Stromal cell of bone marrow (primary cell): ENCODE data around the gene STON2.
A peak's percentile ranks its signal among the peaks of the same experiment; 100 is the strongest.
"Not testable (repeated sequence)": the region's sequence is repeated elsewhere in the genome, so short reads cannot be mapped to it uniquely, and the experiment has no call there.

Experiments used
- DNase-seq: peaks from one replicate; pipeline ENCODE4 v3.0.0-alpha.2; 2012; ENCODE audit warnings: low read depth

STON2 gene

GRCh38 chr14:81268016-81268416 is 132.1 kb downstream of the STON2 start:
- DNase-seq = no peak

- no peak for DNase-seq
Observed at GRCh38 chr14:81265636-81266169, 134.4 kb downstream of the STON2 start.

- no peak for DNase-seq
Observed at GRCh38 chr14:81264671-81265070, 135.5 kb downstream of the STON2 start.

GRCh38 chr14:81263777-81264410 is 136.2 kb downstream of the STON2 start:
- no peak for DNase-seq

GRCh38 chr14:81261176-81261575 is 138.9 kb downstream of the STON2 start:
- no peak for DNase-seq

GRCh38 chr14:81260732-81261131 is 139.4 kb downstream of the STON2 start:
- DNase-seq = no peak

- DNase-seq = no peak
Observed at GRCh38 chr14:81256289-81256960, 143.7 kb downstream of the STON2 start.

- no peak for DNase-seq
Observed at GRCh38 chr14:81252278-81252677, 147.8 kb downstream of the STON2 start.

GRCh38 chr14:81247271-81247766 is 152.8 kb downstream of the STON2 start:
- DNase-seq = no peak

GRCh38 chr14:81246461-81247270 is 153.5 kb downstream of the STON2 start:
- peak; percentile 29 for DNase-seq

GRCh38 chr14:81245771-81246170 is 154.4 kb downstream of the STON2 start:
- DNase-seq = peak; percentile 20

- DNase-seq = not testable (repeated sequence)
Observed at GRCh38 chr14:81244431-81244830, 155.7 kb downstream of the STON2 start.

- DNase-seq = no peak
Observed at GRCh38 chr14:81243499-81243898, 156.6 kb downstream of the STON2 start.

GRCh38 chr14:81236849-81237248 is 163.3 kb downstream of the STON2 start:
- DNase-seq = not testable (repeated sequence)

GRCh38 chr14:81236138-81236537 is 164.0 kb downstream of the STON2 start:
- DNase-seq = no peak

- DNase-seq = no peak
Observed at GRCh38 chr14:81235096-81235495, 165.0 kb downstream of the STON2 start.

- DNase-seq = no peak
Observed at GRCh38 chr14:81234278-81234677, 165.8 kb downstream of the STON2 start.

- no peak for DNase-seq
Observed at GRCh38 chr14:81233615-81234014, 166.5 kb downstream of the STON2 start.

GRCh38 chr14:81231540-81231939 is 168.6 kb downstream of the STON2 start:
- DNase-seq = no peak

- DNase-seq = no peak
Observed at GRCh38 chr14:81224222-81224621, 175.9 kb downstream of the STON2 start.

- not testable (repeated sequence) for DNase-seq
Observed at GRCh38 chr14:81223788-81224187, 176.3 kb downstream of the STON2 start.

- no peak for DNase-seq
Observed at GRCh38 chr14:81222691-81223090, 177.4 kb downstream of the STON2 start.

- DNase-seq = no peak
Observed at GRCh38 chr14:81222126-81222525, 178.0 kb downstream of the STON2 start.
